GM18508 (cell line): ENCODE results near the gene WDR62.

ENCODE experiments used
- ATAC-seq: cut with Tn5 transposase; IDR thresholded peaks from one replicate; pipeline ENCODE4 v1.9.1; 2021; ENCODE audit warnings: moderate number of reproducible peaks; ENCODE audit not compliant: insufficient read depth, unreplicated experiment

Gene WDR62

GRCh38 chr19:36073121-36073876 is 18.6 kb downstream of the WDR62 start:
- no peak for ATAC-seq

GRCh38 chr19:36079389-36079945 is 24.8 kb downstream of the WDR62 start:
- ATAC-seq, result no peak

GRCh38 chr19:36081385-36081784 is 26.7 kb downstream of the WDR62 start:
- ATAC-seq, result no peak

GRCh38 chr19:36081894-36082293 is 27.2 kb downstream of the WDR62 start:
- no peak for ATAC-seq

- ATAC-seq, result no peak
These were observed 28.2 kb downstream of the WDR62 start for GRCh38 chr19:36082916-36083315.

- no peak for ATAC-seq
These were observed 29.7 kb downstream of the WDR62 start for GRCh38 chr19:36084231-36085009.

GRCh38 chr19:36086326-36086725 is 31.6 kb downstream of the WDR62 start:
- no peak for ATAC-seq

GRCh38 chr19:36089847-36090246 is 35.1 kb downstream of the WDR62 start:
- ATAC-seq, result no peak

GRCh38 chr19:36090910-36091695 is 36.4 kb downstream of the WDR62 start:
- ATAC-seq, result no peak

GRCh38 chr19:36092566-36092965 is 37.9 kb downstream of the WDR62 start:
- ATAC-seq, result no peak

- ATAC-seq, result no peak
These were observed 38.5 kb downstream of the WDR62 start for GRCh38 chr19:36093146-36093662.

GRCh38 chr19:36093687-36094086 is 39.0 kb downstream of the WDR62 start:
- no peak for ATAC-seq

- ATAC-seq, result no peak
These were observed 42.3 kb downstream of the WDR62 start for GRCh38 chr19:36097036-36097435.

GRCh38 chr19:36099166-36099785 is 44.6 kb downstream of the WDR62 start:
- no peak for ATAC-seq

GRCh38 chr19:36100476-36100875 is 45.8 kb downstream of the WDR62 start:
- no peak for ATAC-seq

GRCh38 chr19:36101550-36102327 is 47.0 kb downstream of the WDR62 start:
- no peak for ATAC-seq

GRCh38 chr19:36103040-36103626 is 48.4 kb downstream of the WDR62 start:
- no peak for ATAC-seq

- no peak for ATAC-seq
These were observed 49.3 kb downstream of the WDR62 start for GRCh38 chr19:36103842-36104552.
